SH-SY5Y (cell line): ENCODE data around the gene C13orf46.

Experiments
- GATA2 ChIP-seq: IDR thresholded peaks from 2 replicates; pipeline ENCODE4 v1.6.1; 2011; ENCODE audit warnings: mild to moderate bottlenecking, low read depth, low read length
- GATA3 ChIP-seq: IDR thresholded peaks from 2 replicates; pipeline ENCODE4 v1.6.1; 2011; ENCODE audit warnings: low read depth, mild to moderate bottlenecking, low read length, moderate library complexity

Gene C13orf46

GRCh38 chr13:113905942-113906341, 67.9 kb downstream of the C13orf46 start:
- TF ChIP-seq GATA2 = no peak
- TF ChIP-seq GATA3 = no peak

DNA sequence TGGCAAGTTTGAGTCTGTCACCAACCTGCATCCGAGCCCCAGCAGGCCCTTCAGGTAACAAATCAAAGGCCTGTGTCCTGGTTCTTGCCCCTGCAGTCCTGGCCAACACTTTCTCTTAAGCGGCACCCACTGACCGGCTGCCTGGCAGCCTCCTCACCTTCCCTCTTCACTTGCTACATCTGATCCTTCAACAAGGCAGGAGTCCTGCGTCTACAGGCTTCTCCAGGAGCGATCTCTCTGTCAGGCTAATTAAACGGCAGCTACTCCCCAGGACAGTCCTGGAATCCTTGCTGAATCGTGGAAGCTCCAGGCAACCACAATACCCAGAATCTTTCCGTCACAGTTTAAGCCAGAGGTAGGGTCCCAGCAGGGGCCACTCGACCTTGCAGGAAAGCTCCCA, 68.9 kb downstream of the C13orf46 start:
- TF ChIP-seq GATA2 = no peak

DNA sequence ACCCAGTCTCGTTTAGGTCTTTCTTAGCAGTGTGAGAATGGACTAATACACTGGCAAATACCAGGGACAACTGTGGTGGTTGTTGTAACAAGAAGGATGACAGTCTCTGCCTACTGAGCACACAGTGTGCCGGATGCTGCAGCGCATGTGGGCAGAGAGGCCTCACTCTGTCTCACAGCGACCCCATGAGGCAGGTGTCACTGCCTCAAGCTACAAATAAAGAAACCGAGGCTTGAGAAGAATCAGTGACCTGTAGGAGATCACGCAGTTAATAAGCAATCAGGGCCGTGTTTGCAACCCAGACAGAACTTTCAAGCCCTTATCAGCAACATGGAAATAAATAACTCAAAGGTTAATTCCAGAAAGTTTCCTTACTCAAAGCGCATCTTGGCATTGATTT, 69.5 kb downstream of the C13orf46 start:
- TF ChIP-seq GATA2 (no peak), GATA3 (no peak)

DNA sequence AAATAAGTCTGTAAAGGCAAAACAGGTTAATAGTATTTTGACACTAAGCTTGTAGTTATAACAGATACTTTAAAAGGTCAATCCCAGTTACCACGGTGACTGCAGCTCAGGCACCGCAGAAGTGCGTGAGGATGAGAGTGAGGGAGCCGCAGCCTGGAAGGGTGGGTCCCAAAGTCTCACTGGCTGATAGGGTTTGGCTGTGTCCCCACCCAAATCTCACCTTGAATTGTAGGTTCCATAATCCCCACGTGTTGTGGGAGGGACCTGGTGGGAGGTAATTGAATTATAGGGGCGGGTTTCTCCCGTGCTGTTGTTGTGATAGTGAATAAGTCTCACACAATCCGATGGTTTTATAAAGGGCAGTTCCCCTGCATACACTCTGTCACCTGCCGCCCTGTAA, 70.0 kb downstream of the C13orf46 start:
- TF ChIP-seq GATA2 = no peak
- no peak for TF ChIP-seq GATA3
